Omental fat pad (tissue), 4 donors: ENCODE data around the gene SYTL4. TPM values are rescaled to one million over a fixed set of nuclear protein-coding genes. Genes with fewer than 3 reads are reported as not detected.

Experiments
- ATAC-seq: fragments of 150-250 bp; one replicate; pipeline ENCODE4 v1.9.1; 2016; ENCODE audit warnings: mild to moderate bottlenecking, moderate library complexity; ENCODE audit not compliant: low FRiP score
- DNase-seq: peaks from one replicate; pipeline ENCODE4 v3.0.0-alpha.2; 2019; ENCODE audit warnings: low spot score
- CTCF ChIP-seq, 3 donors: fragments of 450-650 bp; IDR thresholded peaks; one replicate each; pipeline ENCODE4 v1.5.1; 2016 to 2017; ENCODE audit warnings: antibody characterized with exemption in 3 of 3, mild to moderate bottlenecking in 3 of 3, moderate library complexity in 2 of 3
- total RNA-seq, 4 donors: library from RNA; depleted of rRNA; stranded (reverse); fragments of >200 nt; gene quantifications; one replicate each; pipeline ENCODE4 v1.1.0, GENCODE V29; 2016

The SYTL4 gene
- total RNA-seq, 4 donors from 2014 or later, result 10.2 to 37.2 (median 14.8) TPM

- DNase-seq (no peak), ATAC-seq (no peak)
- no peak for TF ChIP-seq CTCF (IDR thresholded peaks at IDR 0.05)
Measured at GRCh38 chrX:100717363-100717762, 14.6 kb downstream of the SYTL4 start.

- ATAC-seq (no peak), DNase-seq (no peak)
- no peak for TF ChIP-seq CTCF (IDR thresholded peaks at IDR 0.05)
Measured at GRCh38 chrX:100710816-100711215, 21.1 kb downstream of the SYTL4 start.

- ATAC-seq, result no peak
- no peak for DNase-seq
- TF ChIP-seq CTCF (IDR thresholded peaks at IDR 0.05), result no peak
Measured at GRCh38 chrX:100704581-100705203, 27.2 kb downstream of the SYTL4 start.

- TF ChIP-seq CTCF (IDR thresholded peaks at IDR 0.05), result no peak
- ATAC-seq (no peak), DNase-seq (no peak)
Measured at GRCh38 chrX:100700809-100701208, 31.1 kb downstream of the SYTL4 start.

GRCh38 chrX:100698551-100698950 lies 33.4 kb downstream of the SYTL4 start:
- no peak for DNase-seq
- TF ChIP-seq CTCF (IDR thresholded peaks at IDR 0.05), result no peak
- no peak for ATAC-seq

GRCh38 chrX:100696699-100697351 lies 35.1 kb downstream of the SYTL4 start:
- no peak for ATAC-seq
- no peak for TF ChIP-seq CTCF (IDR thresholded peaks at IDR 0.05)
- DNase-seq, result no peak

GRCh38 chrX:100695991-100696390 lies 35.9 kb downstream of the SYTL4 start:
- ATAC-seq, result no peak
- TF ChIP-seq CTCF (IDR thresholded peaks at IDR 0.05), result no peak

More at GRCh38 chrX:100695991-100696390, 35.9 kb downstream of the SYTL4 start:
- DNase-seq, result no peak
